ENCODE data around the gene SRRM4. TPM values are rescaled to one million over a fixed set of nuclear protein-coding genes. Genes with fewer than 3 reads are reported as not detected.

The SRRM4 gene
- total and polyA plus RNA-seq, 10 of the 15 experiments (the other 5 are each of a cell fraction or from before 2014, with no cell fraction given), result under 0.01 to 0.01 TPM; not detected in 8

DNA sequence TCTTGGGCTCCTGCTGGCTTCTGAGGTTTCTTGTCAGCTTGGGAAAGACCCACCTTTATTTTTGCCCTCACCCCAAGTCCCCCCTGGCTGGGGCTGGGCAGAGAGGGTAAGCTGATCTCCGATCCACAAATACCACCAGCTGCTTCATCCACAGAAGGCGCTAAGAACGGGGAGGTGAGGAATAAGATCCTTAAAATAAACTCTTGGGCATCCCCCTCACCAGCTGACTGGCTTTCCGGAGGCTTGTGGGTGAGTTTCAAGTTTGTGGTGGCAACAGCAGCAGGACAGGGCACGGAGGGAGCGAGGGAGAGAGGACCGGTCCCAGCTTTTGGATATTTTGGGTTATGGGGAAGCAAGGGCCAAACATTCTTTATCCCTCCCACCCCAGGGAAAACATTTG is 176.6 kb downstream of the SRRM4 start:
- intact Hi-C loops (cut with micrococcal nuclease; ENCODE audit: unreplicated experiment) (no loop called here), in situ Hi-C loops (cut with MboI) (no loop called here)
- H3K36me3 ChIP-seq (ENCODE audit: control insufficient read depth in 2 of 2, insufficient read depth in 2 of 2, low read length in 1 of 2), result no peaks in the 10 kb centered on the region
- CTCF ChIA-PET, result no interaction called here
- ATAC-seq (no peak), FAIRE-seq (no peak), DNase-seq (ENCODE audit: low read depth, low spot score) (no peak)
- H3K79me2 ChIP-seq (ENCODE audit: control insufficient read depth, insufficient read depth, low read length), result no peaks in the 10 kb centered on the region
- H3K4me3 ChIP-seq, result no peak overlapping the region
- no peaks in the 10 kb centered on the region for H3K27me3 ChIP-seq (replicated peaks in 1 of 2; ENCODE audit: control insufficient read depth in 2 of 2, insufficient read depth in 2 of 2, low read length in 1 of 2)
- RAD21 ChIA-PET (ENCODE audit: unreplicated experiment), result no interaction called here
- TF ChIP-seq, protein P1, sequence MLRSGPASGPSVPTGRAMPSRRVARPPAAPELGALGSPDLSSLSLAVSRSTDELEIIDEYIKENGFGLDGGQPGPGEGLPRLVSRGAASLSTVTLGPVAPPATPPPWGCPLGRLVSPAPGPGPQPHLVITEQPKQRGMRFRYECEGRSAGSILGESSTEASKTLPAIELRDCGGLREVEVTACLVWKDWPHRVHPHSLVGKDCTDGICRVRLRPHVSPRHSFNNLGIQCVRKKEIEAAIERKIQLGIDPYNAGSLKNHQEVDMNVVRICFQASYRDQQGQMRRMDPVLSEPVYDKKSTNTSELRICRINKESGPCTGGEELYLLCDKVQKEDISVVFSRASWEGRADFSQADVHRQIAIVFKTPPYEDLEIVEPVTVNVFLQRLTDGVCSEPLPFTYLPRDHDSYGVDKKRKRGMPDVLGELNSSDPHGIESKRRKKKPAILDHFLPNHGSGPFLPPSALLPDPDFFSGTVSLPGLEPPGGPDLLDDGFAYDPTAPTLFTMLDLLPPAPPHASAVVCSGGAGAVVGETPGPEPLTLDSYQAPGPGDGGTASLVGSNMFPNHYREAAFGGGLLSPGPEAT (IDR thresholded peaks at IDR 0.05; ENCODE audit: low read depth), result no peak
- TF ChIP-seq IRF4 (IDR thresholded peaks at IDR 0.05; ENCODE audit: low read depth, low read length) (no peak), HCFC1 (IDR thresholded peaks at IDR 0.05; ENCODE audit: low read length) (no peak), CREB1 (IDR thresholded peaks at IDR 0.05; ENCODE audit: low read depth) (no peak)
- TF ChIP-seq, protein P2, sequence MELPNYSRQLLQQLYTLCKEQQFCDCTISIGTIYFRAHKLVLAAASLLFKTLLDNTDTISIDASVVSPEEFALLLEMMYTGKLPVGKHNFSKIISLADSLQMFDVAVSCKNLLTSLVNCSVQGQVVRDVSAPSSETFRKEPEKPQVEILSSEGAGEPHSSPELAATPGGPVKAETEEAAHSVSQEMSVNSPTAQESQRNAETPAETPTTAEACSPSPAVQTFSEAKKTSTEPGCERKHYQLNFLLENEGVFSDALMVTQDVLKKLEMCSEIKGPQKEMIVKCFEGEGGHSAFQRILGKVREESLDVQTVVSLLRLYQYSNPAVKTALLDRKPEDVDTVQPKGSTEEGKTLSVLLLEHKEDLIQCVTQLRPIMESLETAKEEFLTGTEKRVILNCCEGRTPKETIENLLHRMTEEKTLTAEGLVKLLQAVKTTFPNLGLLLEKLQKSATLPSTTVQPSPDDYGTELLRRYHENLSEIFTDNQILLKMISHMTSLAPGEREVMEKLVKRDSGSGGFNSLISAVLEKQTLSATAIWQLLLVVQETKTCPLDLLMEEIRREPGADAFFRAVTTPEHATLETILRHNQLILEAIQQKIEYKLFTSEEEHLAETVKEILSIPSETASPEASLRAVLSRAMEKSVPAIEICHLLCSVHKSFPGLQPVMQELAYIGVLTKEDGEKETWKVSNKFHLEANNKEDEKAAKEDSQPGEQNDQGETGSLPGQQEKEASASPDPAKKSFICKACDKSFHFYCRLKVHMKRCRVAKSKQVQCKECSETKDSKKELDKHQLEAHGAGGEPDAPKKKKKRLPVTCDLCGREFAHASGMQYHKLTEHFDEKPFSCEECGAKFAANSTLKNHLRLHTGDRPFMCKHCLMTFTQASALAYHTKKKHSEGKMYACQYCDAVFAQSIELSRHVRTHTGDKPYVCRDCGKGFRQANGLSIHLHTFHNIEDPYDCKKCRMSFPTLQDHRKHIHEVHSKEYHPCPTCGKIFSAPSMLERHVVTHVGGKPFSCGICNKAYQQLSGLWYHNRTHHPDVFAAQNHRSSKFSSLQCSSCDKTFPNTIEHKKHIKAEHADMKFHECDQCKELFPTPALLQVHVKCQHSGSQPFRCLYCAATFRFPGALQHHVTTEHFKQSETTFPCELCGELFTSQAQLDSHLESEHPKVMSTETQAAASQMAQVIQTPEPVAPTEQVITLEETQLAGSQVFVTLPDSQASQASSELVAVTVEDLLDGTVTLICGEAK (IDR thresholded peaks at IDR 0.05; ENCODE audit: borderline replicate concordance), result no peak
- no peak overlapping the region for H3K9ac ChIP-seq (ENCODE audit: control insufficient read depth, insufficient read depth, low read length)
- SMC1A ChIA-PET (ENCODE audit: uncharacterized antibody, unreplicated experiment), result no interaction called here
- H3K4me1 ChIP-seq (ENCODE audit: control insufficient read depth, insufficient read depth, low read length), result no peaks in the 10 kb centered on the region
- no peaks in the 10 kb centered on the region for H4K20me1 ChIP-seq (ENCODE audit: control insufficient read depth, insufficient read depth)
- no peaks in the 10 kb centered on the region for H3K9me3 ChIP-seq (replicated peaks; ENCODE audit: control insufficient read depth, insufficient read depth, low read length)
- no peak overlapping the region for H3K27ac ChIP-seq (ENCODE audit: control insufficient read depth, insufficient read depth)
- BruUV-seq (replicated peaks), result no TSS peak
- no peak overlapping the region for H3K4me2 ChIP-seq (ENCODE audit: control insufficient read depth, insufficient read depth)
- POLR2A ChIA-PET, result no interaction called here
- no peak overlapping the region for H2AFZ ChIP-seq (ENCODE audit: control insufficient read depth, low read depth, low read length)
- 37% methylated on average over 7 of the region's 7 CpGs for WGBS (ENCODE audit: insufficient coverage, insufficient replicate concordance, low lambda C conversion rate, missing lambda C conversion rate)
